ENCODE measurements around the gene SLC44A4.
"Not testable (repeated sequence)": the region's sequence is repeated elsewhere in the genome, so short reads cannot be mapped to it uniquely, and the experiment has no call there.

The SLC44A4 gene

GRCh38 chr6:31851980-31852718, 26.6 kb downstream of the SLC44A4 start:
- DNase-seq = not testable (repeated sequence)

DNA sequence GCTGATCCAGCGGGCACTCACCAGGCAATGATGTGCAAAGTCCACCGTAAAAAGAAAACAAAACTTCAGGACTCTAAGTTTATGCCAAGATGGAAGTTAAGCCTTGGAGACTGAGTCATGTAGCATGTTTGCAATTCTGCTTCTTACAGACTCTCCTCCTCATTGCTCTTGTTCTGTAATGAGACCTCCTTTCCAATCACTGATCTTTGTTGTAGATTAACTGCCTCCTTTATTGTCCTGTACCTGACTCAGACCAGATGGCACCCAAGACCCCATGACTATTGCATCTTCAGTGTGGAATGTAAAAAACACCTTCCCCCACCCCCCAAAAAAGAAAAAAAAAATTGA, 27.3 kb downstream of the SLC44A4 start:
- no peak for DNase-seq

GRCh38 chr6:31850765-31851484, 27.9 kb downstream of the SLC44A4 start:
- no peak for DNase-seq

DNA sequence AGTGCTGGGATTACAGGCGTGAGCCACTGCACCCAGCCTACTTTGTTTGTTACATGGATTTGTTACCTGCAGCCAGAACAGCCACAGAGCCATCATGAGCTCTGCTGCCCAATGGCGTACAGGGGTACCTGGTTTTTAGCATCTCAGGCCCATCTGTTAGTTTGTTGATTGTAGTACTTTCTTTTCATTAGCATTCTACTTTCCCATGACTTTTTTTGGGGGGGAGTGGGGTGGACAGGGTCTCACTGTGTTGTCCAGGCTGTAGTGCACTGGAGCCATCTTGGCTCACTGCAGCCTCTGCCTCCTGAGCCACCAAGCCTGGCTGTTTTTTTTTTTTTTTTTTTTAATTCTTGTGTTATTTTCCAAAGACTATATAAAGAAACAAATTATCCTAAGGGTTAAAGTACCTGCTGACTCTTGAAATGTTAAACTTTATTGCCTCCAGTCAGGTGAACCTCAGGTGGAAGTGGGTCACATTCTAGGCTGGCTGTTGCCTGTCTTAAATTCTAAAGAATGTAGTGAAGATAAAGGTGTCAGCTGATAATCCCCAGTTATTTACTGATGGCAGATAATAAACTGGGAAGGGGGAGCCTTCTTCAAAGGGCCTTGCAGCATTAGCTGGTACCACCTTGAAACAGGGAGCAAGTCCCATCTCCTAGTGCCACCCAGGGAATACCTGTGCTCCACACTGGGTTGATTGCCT, 31.4 kb downstream of the SLC44A4 start:
- DNase-seq = no peak

DNA sequence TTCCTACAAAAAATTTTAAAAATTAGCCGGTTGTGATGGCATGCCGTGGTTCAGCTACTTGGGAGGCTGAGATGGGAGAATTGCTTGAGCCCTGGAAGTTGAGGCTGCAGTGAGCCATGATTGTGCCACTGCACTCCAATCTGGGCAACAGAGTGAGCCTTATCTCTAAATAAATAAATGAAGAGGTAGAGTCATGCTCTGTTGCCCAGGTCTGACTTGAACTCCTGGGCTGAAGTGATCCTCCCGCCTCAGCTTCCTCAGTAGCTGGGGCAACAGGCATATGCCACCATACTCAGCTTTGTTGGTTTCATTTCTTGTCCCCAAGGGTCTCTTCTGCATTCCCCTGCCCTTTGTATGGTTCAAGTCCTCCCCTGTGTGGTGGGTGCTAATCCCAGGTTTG, 34.3 kb downstream of the SLC44A4 start:
- DNase-seq = no peak

DNA sequence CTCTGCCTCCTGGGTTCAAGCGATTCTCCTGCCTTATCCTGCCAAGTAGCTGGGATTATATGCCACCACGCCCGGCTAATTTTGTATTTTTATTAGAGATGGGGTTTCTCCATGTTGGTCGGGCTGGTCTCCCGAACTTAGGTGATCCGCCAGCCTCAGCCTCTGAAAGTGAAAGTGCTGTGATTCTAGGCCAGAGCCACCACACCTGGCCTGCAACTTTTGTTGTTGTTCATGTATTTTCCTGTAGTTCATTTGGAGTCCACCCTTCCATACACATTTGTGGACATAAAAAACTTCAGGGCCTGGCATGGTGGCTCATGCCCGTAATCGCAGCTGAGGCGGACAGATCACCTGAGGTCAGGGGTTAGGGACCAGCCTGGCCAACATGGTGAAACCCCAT, 36.7 kb downstream of the SLC44A4 start:
- peak in 1 of 2 experiments; percentile 42 for DNase-seq

DNA sequence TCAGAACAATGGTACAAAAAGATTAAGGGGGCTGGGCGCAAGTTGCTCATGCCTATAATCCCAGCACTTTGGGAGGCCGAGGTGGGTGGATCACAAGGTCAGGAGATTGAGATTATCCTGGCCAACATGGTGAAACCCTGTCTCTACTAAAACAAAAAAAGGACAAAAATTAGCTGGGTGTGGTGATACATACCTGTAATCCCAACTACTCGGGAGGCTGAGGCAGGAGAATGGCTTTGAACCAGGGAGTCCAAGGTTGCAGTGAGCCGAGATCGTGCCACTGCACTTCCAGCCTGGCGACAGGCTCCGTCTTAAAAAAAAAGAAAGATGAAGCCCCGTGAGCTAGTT, 39.0 kb downstream of the SLC44A4 start:
- DNase-seq = not testable (repeated sequence)

DNA sequence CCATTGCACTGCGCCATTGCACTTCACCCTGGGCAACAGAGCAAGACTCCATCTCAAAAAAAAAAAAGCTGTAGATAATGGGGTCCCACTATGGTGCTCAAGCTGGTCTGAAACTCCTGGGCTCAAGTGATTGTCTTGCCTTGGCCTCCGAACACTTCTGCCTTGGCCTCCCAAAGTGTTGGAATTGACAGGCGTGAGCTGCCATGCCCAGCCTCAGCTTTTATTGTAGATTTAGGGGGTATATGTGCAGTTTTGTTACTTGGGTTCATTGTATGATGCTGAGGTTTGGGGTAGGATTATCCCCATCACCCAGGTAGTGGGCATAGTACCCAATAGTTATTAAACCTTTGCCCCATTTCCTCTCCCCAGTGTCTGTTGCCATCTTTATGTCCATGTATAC, 39.8 kb downstream of the SLC44A4 start:
- DNase-seq = no peak

DNA sequence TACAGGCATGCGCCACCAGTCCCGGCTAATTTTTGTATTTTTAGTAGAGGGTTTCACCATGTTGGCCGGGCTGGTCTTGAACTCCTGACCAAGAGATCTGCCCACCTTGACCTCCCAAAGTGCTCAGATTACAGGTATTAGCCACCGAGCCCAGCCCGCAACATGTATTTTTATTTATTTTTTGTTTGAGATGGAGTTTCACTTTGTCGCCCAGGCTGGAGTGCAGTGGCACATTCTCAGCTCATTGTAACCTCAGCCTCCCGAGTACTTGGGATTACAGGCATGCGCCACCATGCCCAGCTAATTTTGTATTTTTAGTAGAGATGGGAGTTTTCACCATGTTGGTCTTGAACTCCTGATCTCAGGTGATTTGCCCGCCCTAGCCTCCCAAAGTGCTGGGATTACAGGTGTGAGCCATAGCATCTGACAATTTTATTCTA, 40.7 kb downstream of the SLC44A4 start:
- not testable (repeated sequence) for DNase-seq

GRCh38 chr6:31837369-31838113, 41.3 kb downstream of the SLC44A4 start:
- peak in 1 of 2 experiments; percentile 34 for DNase-seq

- no peak for DNase-seq
Measured at GRCh38 chr6:31836474-31837368, 42.1 kb downstream of the SLC44A4 start.

- DNase-seq = peak; percentile 26 to 31
Measured at GRCh38 chr6:31836047-31836473, 42.7 kb downstream of the SLC44A4 start.

DNA sequence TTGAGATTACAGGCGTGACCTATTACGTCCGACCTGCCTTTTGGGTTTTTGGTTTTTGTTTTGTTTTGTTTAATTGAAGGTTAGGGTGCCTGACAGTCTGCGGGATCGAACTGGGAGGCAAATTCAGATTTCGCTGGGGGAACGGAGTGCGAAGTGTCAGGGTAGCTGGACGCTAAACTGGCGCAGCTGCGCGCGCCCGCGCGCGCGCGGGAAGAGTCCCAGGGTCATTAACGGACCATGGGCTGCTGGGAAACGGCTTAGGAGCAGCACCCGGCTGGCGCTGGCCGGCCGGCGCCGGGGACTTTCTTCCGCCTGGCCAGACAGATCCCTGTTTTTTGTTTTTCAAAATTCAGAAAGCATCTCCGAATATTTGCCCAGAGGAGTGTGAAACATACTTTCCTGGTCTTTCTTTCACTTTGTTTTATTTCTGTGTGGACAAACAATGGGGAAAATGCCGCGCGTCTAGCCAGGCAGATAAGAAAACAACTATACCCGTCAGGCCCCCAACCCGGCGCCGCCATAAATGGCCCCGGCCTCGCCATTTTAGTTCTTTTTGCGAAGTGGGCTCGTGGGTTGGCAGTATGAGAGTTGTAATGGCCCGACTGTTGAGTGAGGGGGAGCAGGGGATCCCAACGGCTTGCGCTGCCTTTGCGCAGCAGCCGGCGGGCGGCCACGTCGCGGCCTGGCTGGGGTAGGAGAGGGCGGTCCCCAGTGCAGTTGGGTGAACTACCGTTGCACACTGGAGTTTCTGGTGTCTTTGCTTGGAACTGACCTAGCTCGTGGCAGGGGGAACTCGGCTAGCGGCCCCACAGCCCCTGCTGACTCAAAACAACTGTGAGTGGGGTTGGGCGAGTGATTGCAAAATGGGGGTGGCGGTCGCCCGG, 44.2 kb downstream of the SLC44A4 start:
- DNase-seq = peak; percentile 89 to 90

GRCh38 chr6:31831350-31832215, 47.2 kb downstream of the SLC44A4 start:
- no peak for DNase-seq

DNA sequence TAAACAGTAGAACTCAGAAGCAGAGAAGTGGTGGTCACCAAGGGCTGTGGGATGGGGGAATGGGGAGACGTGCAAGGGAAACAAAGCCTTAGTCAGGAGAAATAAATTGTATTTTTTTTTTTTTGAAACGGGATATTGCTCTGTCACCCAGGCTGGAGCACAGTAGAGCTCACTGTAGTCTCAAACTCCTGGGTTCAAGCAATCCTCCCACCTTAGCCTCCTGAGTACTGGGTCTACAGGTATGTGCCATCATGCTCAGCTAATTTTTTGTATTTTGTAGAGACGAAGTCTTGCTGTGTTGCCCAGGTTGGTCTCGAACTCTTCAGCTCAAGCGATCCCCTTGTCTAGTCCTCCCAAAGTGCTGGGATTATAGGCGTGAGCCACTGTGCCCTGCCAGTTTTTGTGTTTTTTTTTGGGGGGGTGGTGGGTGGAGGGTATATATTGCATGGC, 47.9 kb downstream of the SLC44A4 start:
- DNase-seq = no peak

GRCh38 chr6:31829633-31830283, 49.0 kb downstream of the SLC44A4 start:
- DNase-seq = peak in 1 of 2 experiments; percentile 34

GRCh38 chr6:31827286-31828079, 51.3 kb downstream of the SLC44A4 start, which contains the start of gene HSPA1B:
Gene HSPA1B (plus strand): TSS chr6:31827738. CDS start chr6:31827951, 213 bp downstream.
- DNase-seq = peak; percentile 93 to 95

DNA sequence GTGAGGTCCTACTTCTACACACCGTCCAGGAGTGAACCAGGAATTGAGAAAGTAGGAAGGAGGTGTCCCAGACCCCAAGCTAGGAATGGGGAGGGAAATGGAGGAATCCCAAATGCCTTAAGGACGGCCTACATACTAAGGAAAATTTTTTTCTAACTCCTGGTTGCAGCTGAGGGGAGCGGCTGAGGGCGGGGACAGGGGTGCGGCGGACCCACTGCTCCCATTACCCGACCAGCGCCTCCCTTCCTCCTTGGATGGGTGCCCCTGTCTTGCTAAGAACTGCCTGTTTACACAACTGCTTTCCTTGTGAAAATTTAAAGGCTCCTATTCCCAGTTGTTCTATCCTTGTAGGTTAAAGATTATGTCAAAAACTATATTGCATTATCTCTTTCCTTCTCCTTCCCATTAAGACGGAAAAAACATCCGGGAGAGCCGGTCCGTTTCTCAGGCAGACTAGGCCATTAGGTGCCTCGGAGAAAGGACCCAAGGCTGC, 52.0 kb downstream of the SLC44A4 start:
- peak in 1 of 2 experiments; percentile 55 for DNase-seq
